ENCODE results near the gene ARMC6. TPM values are rescaled to one million over a fixed set of nuclear protein-coding genes. Genes with fewer than 3 reads are reported as not detected.
A peak's percentile ranks its signal among the peaks of the same experiment; 100 is the strongest.

The ARMC6 gene
- total RNA-seq, result 51.4 and 55.8 TPM in 2 replicates
- 28.6 TPM for polyA plus RNA-seq (2012)

GRCh38 chr19:19033426-19034203 is at the start of gene ARMC6, which contains the start of gene SUGP2:
TSS of gene ARMC6 (plus strand) at chr19:19033603. CDS start at chr19:19034210, 607 bp downstream.
TSS of gene SUGP2 (minus strand) at chr19:19033517. CDS start at chr19:19031071, 2,446 bp downstream.
- DNase-seq (ENCODE audit: low read depth), result peak; percentile 84

GRCh38 chr19:18984251-18984650 is 49.2 kb upstream of the ARMC6 start:
- no peak for DNase-seq (ENCODE audit: low read depth)

GRCh38 chr19:18985257-18985656 is 48.1 kb upstream of the ARMC6 start:
- no peak for DNase-seq (ENCODE audit: low read depth)

GRCh38 chr19:18987456-18987855 is 45.9 kb upstream of the ARMC6 start:
- DNase-seq (ENCODE audit: low read depth), result no peak

- DNase-seq (ENCODE audit: low read depth), result no peak
These were observed 44.1 kb upstream of the ARMC6 start for GRCh38 chr19:18989316-18989715.

- no peak for DNase-seq (ENCODE audit: low read depth)
These were observed 43.2 kb upstream of the ARMC6 start for GRCh38 chr19:18990128-18990708.

- no peak for DNase-seq (ENCODE audit: low read depth)
These were observed 42.4 kb upstream of the ARMC6 start for GRCh38 chr19:18991006-18991405.

GRCh38 chr19:18991468-18991867 is 41.9 kb upstream of the ARMC6 start:
- no peak for DNase-seq (ENCODE audit: low read depth)

- no peak for DNase-seq (ENCODE audit: low read depth)
These were observed 40.7 kb upstream of the ARMC6 start for GRCh38 chr19:18992696-18993095.

- no peak for DNase-seq (ENCODE audit: low read depth)
These were observed 40.3 kb upstream of the ARMC6 start for GRCh38 chr19:18993115-18993514.

GRCh38 chr19:18995804-18996241 is 37.6 kb upstream of the ARMC6 start:
- peak; percentile 84 for DNase-seq (ENCODE audit: low read depth)

GRCh38 chr19:18996351-18996750 is 37.1 kb upstream of the ARMC6 start:
- DNase-seq (ENCODE audit: low read depth), result no peak

GRCh38 chr19:18996796-18997394 is 36.5 kb upstream of the ARMC6 start:
- no peak for DNase-seq (ENCODE audit: low read depth)

- no peak for DNase-seq (ENCODE audit: low read depth)
These were observed 35.1 kb upstream of the ARMC6 start for GRCh38 chr19:18998276-18998675.

GRCh38 chr19:18999016-18999758 is 34.2 kb upstream of the ARMC6 start:
- DNase-seq (ENCODE audit: low read depth), result peak; percentile 64

GRCh38 chr19:18999896-19000620 is 33.3 kb upstream of the ARMC6 start:
- peak; percentile 80 for DNase-seq (ENCODE audit: low read depth)

GRCh38 chr19:19004144-19004543 is 29.3 kb upstream of the ARMC6 start:
- no peak for DNase-seq (ENCODE audit: low read depth)

- peak; percentile 52 for DNase-seq (ENCODE audit: low read depth)
These were observed 27.2 kb upstream of the ARMC6 start for GRCh38 chr19:19006213-19006612.

- DNase-seq (ENCODE audit: low read depth), result no peak
These were observed 23.5 kb upstream of the ARMC6 start for GRCh38 chr19:19009951-19010350.

- no peak for DNase-seq (ENCODE audit: low read depth)
These were observed 22.9 kb upstream of the ARMC6 start for GRCh38 chr19:19010551-19010950.

GRCh38 chr19:19021115-19021514 is 12.3 kb upstream of the ARMC6 start:
- DNase-seq (ENCODE audit: low read depth), result peak; percentile 18
